Stomach (tissue), 4 donors: ENCODE data around the gene ZNF672.

Experiments
- CTCF ChIP-seq, 7 experiments: fragments of 450-650 bp in 4 of 7; fragments of 200-600 bp in 3 of 7; sonication (generic) in 3 of 7; IDR thresholded peaks; one replicate each; pipeline ENCODE4 v1.5.1; 2016 to 2019; ENCODE audit warnings: antibody characterized with exemption in 7 of 7, control low read depth in 2 of 7, mild to moderate bottlenecking in 1 of 7
- POLR2A ChIP-seq, 4 donors: fragments of 450-650 bp; IDR thresholded peaks; one replicate each; pipeline ENCODE4 v1.6.1; 2016; ENCODE audit warnings: antibody characterized with exemption in 4 of 4, control low read depth in 2 of 4, mild to moderate bottlenecking in 1 of 4, moderate library complexity in 1 of 4

- TF ChIP-seq CTCF (IDR thresholded peaks at IDR 0.05) (no peak), POLR2A (IDR thresholded peaks at IDR 0.05) (no peak)
These were observed 13.4 kb downstream of the ZNF672 start for GRCh38 chr1:248851390-248851789.
